Right lobe of liver (tissue), 6 donors: ENCODE measurements around the gene IGF2BP2. TPM values are rescaled to one million over a fixed set of nuclear protein-coding genes. Genes with fewer than 3 reads are reported as not detected.
"Not testable (repeated sequence)": the region's sequence is repeated elsewhere in the genome, so short reads cannot be mapped to it uniquely, and the experiment has no call there.

Source experiments
- ATAC-seq, 4 donors: fragments of 200-7000 bp; cut with Tn5 transposase; one replicate each; pipeline ENCODE4 v1.9.1; 2020; ENCODE audit warnings: mild to moderate bottlenecking in 4 of 4, moderate library complexity in 4 of 4
- DNase-seq, 3 donors: peaks; one replicate each; pipeline ENCODE4 v3.0.0-alpha.2; 2020
- H3K27ac ChIP-seq, 3 donors: fragments of 200-600 bp; one replicate each; pipeline ENCODE4 v1.8.0; 2022
- H3K27me3 ChIP-seq, 2 donors: fragments of 200-600 bp; one replicate each; pipeline ENCODE4 v1.8.0; 2022
- H3K36me3 ChIP-seq, 4 donors: fragments of 200-600 bp; sonication (generic) in 1 of 4; one replicate each; pipeline versions ENCODE4 v1.5.1 to v1.8.0; 2017 to 2022; ENCODE audit warnings: control low read depth in 1 of 4
- H3K4me1 ChIP-seq, 4 donors: fragments of 200-600 bp; sonication (generic) in 1 of 4; one replicate each; pipeline versions ENCODE4 v1.5.1 to v1.8.0; 2017 to 2022; ENCODE audit warnings: control low read depth in 1 of 4
- H3K4me3 ChIP-seq, 3 donors: fragments of 200-600 bp; one replicate each; pipeline ENCODE4 v1.8.0; 2022
- H3K9me3 ChIP-seq, 4 donors: fragments of 200-600 bp; sonication (generic) in 1 of 4; one replicate each; pipeline versions ENCODE4 v1.5.1 to v1.8.0; 2017 to 2022; ENCODE audit warnings: control low read depth in 1 of 4
- CTCF ChIP-seq, 4 donors: fragments of 200-600 bp in 3 of 4; fragments of 450-650 bp in 1 of 4; IDR thresholded peaks; one replicate each; pipeline versions ENCODE4 v1.5.1 to v1.8.0; 2016 to 2022; ENCODE audit warnings: antibody characterized with exemption in 4 of 4, mild to moderate bottlenecking in 2 of 4
- POLR2A ChIP-seq: fragments of 450-650 bp; IDR thresholded peaks from one replicate; pipeline ENCODE4 v1.6.1; 2017; ENCODE audit warnings: antibody characterized with exemption, mild to moderate bottlenecking
- WGBS: methylation state at CpG from one replicate; pipeline ENCODE4 v1.1.6; 2018; ENCODE audit warnings: low coverage, low lambda C conversion rate; ENCODE audit not compliant: insufficient coverage; ENCODE audit errors: missing lambda C conversion rate; 5-methylcytosine and 5-hydroxymethylcytosine counted together
- intact Hi-C, 2 donors: fragments of 100-400 bp; cut with DNase I; formaldehyde crosslinking; loops; one replicate each; pipeline versions ENCODE4 v1.11.2 to v1.14.1; 2022
- total RNA-seq, 6 experiments: library from RNA; depleted of rRNA in 2 of 6; stranded (reverse); fragments of >200 nt in 2 of 6; fragmentation: NEBNext Ultra II Directional in 3 of 6; extraction: Animal tissue kit (Norgen Biotek cat#: 25700) in 3 of 6; gene quantifications; one replicate each; pipeline versions ENCODE4 v1.1.0 to v1.2.4, GENCODE V29; 2016 to 2023
- donor health status: DM: no; HTN: yes; CAD: no.
- donor health status: DM: no; HTN: no; CAD: no.
- donor health status: DM: no; HTN: no; CAD: no.
- donor health status: DM: no; HTN: yes; CAD: no.
- donor health status: DM: no; HTN: yes; CAD: no.

Gene IGF2BP2
- total RNA-seq, 6 experiments from 2014 or later: 0.99 to 3.0 (median 1.8) TPM

- intact Hi-C loops: no loop called here
- Histone ChIP-seq H3K27me3 (no peaks in the 10 kb centered on the region), H3K27ac (no peak overlapping the region), H3K36me3 (no peaks in the 10 kb centered on the region), H3K4me3 (no peak overlapping the region), H3K4me1 (no peaks in the 10 kb centered on the region), H3K9me3 (no peaks in the 10 kb centered on the region)
- DNase-seq (no peak), ATAC-seq (no peak)
- WGBS: 83% methylated on average over 2 of the region's 3 CpGs
- TF ChIP-seq CTCF (IDR thresholded peaks at IDR 0.05): no peak
These were observed 19.2 kb upstream of the IGF2BP2 start for GRCh38 chr3:185844051-185844450.

DNA sequence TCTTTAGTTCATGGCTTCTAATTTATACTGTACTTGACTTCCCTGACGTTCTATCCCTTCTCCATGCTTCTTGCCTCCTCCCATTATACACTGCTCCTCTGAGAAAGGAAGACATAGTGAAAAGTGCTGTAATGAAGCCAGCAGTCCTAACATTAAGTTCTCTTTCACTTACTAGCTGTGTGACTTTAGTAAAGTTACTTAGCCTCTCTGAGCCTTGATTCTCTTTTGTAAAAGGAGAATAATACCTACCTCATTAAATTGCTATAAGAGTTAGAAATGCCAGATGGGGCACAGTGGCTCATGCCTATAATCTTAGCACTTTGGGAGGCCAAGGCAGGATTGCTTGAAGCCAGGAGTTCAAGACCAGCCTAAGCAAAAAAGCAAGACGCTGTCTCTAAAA is 18.8 kb upstream of the IGF2BP2 start:
- intact Hi-C loops: no loop called here
- ATAC-seq (no peak), DNase-seq (no peak)
- WGBS: 67% methylated on average over 1 of the region's 2 CpGs
- no peaks in the 10 kb centered on the region for H3K4me1 ChIP-seq
- no peaks in the 10 kb centered on the region for H3K36me3 ChIP-seq
- no peak overlapping the region for H3K27ac ChIP-seq
- H3K9me3 ChIP-seq: no peaks in the 10 kb centered on the region
- no peak overlapping the region for H3K4me3 ChIP-seq
- TF ChIP-seq CTCF (IDR thresholded peaks at IDR 0.05) (no peak), POLR2A (no peak)
- H3K27me3 ChIP-seq: no peaks in the 10 kb centered on the region

DNA sequence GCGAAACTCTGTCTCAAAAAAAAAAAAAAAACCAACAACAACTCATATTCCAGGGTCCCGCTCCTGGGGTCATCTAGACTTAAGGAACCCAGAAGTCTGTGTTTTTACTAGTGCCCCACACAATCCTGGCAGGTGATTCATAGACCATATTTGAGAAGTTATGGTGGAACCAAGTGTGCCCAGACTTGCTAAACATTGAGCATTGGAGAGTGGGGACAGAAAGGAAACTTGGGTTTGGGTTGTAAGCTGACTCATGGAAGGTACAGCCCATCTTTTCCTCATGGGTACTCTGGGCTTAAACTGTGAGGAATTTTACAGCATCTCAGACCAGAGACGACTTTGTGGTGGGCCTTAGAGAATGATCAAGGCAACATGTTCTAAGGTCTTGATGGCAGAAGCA is 18.3 kb upstream of the IGF2BP2 start:
- H3K4me1 ChIP-seq: no peaks in the 10 kb centered on the region
- TF ChIP-seq CTCF (IDR thresholded peaks at IDR 0.05) (no peak), POLR2A (no peak)
- H3K27ac ChIP-seq: no peak overlapping the region
- no peak overlapping the region for H3K4me3 ChIP-seq
- H3K27me3 ChIP-seq: no peaks in the 10 kb centered on the region
- DNase-seq (no peak), ATAC-seq (no peak)
- H3K36me3 ChIP-seq: no peaks in the 10 kb centered on the region
- WGBS: 86% methylated on average over 3 of the region's 3 CpGs
- intact Hi-C loops: no loop called here
- H3K9me3 ChIP-seq: no peaks in the 10 kb centered on the region

DNA sequence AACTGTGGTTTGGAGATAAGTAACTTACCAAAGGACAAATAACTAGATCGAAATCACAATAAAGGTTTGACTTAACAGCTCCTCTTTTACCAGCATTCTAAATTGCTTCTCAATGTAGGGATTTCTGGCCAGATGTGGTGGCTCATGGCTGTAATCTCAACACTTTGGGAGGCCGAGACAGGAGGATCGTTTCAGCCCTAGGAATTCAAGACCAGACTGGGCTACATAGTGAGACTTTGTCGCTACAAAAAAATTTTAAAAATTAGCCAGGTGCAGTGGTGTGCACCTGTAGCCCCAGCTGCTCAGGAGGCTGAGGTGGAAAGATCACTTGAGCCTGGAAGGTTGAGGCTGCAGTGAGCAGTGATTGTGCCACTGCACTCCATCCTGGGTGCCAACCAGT is 17.4 kb upstream of the IGF2BP2 start:
- Histone ChIP-seq H3K27me3 (no peaks in the 10 kb centered on the region), H3K4me1 (no peaks in the 10 kb centered on the region), H3K27ac (no peak overlapping the region), H3K9me3 (no peaks in the 10 kb centered on the region), H3K36me3 (no peaks in the 10 kb centered on the region), H3K4me3 (no peak overlapping the region)
- ATAC-seq (no peak), DNase-seq (no peak)
- WGBS: 63% methylated on average over 2 of the region's 4 CpGs
- TF ChIP-seq POLR2A: no peak
- no peak for TF ChIP-seq CTCF (IDR thresholded peaks at IDR 0.05)
- intact Hi-C loops: no loop called here

DNA sequence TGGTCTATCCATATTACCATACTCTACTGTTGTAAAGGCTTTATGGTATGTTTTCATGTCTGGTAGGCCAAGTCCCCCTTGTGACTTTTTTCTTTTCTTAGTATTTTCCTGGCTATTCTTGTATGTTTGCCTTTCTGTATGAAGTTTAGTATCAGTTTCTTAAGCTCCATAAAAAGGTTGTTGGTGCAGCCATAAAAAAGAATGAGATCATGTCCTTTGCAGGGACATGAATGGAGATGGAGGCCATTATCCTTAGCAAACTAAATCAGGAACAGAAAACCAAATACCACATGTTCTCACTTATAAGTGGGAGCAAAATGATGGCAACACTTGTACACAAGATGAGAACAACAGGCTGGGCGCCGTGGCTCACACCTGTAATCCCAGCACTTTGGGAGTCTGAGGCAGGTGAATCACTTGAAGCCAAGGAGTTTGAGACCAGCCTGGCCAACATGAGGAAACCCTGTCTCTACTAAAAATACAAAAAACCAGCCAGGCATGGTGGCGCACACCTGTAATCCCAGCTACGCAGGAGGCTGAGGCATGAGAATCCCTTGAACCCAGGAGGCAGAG is 13.7 kb upstream of the IGF2BP2 start:
- ATAC-seq, H3K4me1 ChIP-seq, DNase-seq, H3K27ac ChIP-seq, intact Hi-C loops, H3K36me3 ChIP-seq, H3K4me3 ChIP-seq, H3K9me3 ChIP-seq, H3K27me3 ChIP-seq: not testable (repeated sequence)
- WGBS: 85% methylated on average over 2 of the region's 4 CpGs
